Activated effector memory CD4-positive, alpha-beta T cell treated with Interleukin-2 at 50 U/mL for 16 hours (primary cell): ENCODE measurements around the gene PLCL1.

Experiments used
- DNase-seq: peaks from one replicate; pipeline ENCODE4 v3.0.0-alpha.2; 2020

The PLCL1 gene

DNA sequence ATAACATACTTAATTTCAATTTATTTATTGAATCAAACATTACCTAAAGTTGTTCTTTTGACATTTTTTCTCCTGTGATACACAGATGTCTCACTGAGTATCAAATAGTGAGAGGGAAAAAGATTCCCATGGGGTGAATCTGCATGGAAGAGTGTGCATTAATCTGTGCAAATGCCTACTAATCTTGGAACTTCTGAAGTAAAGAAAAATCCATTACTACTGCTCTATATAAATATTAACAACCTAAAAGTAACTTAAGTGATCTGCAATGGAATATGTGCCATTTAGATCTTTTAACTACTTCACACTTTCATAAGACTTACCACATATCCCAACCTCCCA, 125.5 kb downstream of the PLCL1 start:
- no peak for DNase-seq

DNA sequence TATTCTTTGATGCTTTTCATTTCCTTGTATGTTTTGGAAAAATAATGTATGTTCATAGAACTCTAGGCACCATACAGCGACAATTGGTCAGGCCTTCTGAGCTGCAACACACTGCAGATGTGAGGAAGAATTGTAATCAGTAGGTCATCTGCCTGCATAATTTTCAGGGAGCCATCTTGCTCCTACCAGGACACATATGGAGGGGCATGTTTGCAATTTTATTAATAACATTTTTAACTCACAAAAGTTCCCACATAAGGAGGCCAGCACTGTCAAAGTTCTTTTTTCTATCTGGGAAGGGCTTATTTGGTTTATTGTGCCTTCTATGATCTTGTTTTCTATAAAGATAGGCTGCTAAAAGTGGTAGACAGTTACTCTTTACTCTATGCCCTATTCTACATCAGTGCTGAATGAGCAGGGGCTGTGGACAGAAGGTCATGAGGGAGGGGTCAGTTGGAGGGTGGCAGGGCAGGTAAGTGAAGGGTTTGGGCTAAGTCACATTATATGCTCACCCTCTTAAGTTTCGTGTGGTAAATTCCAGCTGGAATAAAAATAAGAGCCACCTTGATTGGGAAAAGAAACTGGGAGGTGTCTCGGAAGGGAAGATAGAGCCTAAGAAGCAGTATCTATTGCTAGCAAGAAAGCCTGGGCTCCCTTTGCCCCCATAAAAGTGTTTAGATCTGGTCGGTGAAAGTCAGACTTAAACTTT, 126.3 kb downstream of the PLCL1 start:
- no peak for DNase-seq

DNA sequence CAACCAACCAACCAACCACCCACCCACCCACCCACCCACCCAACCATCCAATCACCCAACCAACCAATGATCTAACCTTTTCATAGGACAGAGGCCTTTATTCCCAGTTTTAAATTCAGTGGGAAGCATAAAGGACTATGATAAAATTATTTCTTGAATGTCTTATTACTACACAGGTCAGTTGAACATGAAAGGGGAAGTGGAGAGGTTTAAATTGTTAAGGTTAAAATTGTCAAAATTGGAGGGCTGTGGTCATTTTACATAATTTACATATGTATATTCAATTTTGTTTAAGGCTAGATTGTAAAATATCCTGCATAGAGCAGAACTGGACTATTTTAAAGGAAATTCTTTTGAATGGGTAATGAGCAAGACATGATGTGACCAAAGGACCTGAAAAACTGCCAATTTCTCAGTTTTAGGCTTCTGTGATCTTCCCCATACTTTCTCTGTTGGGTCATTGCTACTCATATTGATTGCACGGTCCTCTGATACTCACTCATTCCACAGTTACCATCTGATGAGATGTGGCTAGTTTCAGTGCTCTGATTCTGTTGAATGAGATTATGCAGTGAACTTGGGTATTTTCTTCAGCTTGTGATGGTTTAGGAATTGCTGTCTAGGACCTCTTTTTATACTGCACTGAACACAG, 127.4 kb downstream of the PLCL1 start:
- no peak for DNase-seq

DNA sequence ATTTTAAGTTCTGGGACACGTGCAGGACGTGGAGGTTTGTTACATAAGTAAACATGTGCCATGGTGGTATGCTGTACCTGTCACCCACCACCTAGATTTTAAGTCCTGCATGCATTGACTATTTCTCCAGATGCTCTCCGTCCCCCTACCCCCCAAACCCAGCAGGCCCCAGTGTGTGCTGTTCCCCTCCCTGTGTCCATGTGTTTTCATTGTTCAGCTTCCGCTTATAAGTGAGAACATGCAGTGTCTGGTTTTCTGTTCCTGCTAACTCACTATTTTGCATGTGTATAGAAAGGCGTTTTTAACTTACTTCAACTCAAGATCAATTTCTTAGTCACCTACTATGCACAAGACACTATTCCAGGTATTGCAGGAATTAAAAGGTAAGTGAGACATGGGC, 128.0 kb downstream of the PLCL1 start:
- DNase-seq, result no peak

- DNase-seq, result no peak
These were observed 130.0 kb downstream of the PLCL1 start for GRCh38 chr2:197934261-197934933.

- no peak for DNase-seq
These were observed 130.5 kb downstream of the PLCL1 start for GRCh38 chr2:197934934-197935289.

- DNase-seq, result no peak
These were observed 133.4 kb downstream of the PLCL1 start for GRCh38 chr2:197937814-197938213.

GRCh38 chr2:197938555-197938954, 134.2 kb downstream of the PLCL1 start:
- DNase-seq, result no peak

DNA sequence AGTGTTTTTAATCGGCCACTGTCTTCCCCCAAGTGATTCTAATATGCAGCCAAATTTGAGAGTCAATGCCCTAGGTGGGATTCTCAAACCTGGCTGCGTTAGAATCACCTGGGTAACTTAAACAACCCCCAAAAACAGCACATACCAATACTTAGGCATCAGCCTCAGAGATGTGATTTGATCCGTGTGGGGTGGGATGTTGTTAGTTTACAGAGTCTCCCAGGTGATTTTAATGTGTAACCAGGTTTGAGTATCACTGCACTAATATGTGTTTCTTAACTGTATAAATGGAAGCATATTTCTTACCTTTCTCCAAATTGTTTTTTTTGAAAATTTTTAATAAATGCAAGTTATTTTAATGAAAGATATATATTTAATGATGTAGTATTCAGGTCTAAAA, 135.4 kb downstream of the PLCL1 start:
- no peak for DNase-seq

DNA sequence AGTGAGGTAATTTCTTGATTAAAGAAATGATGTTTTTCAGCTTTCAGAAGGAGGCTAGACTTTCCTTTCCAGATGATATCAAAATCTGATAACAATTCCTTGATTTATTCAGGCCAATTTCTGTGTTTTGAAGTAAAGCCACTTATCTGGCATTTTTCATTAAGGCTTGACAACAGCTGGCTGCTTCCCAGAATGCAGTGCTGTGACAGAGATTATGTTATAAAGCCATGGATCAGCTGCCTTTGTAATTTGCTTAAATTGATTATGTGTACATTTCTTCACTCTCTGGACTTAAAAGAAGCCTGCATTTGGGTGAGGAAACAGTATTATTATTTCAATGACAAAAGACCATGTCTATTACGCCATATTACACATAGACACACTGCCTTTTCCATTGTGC, 136.0 kb downstream of the PLCL1 start:
- DNase-seq, result no peak

DNA sequence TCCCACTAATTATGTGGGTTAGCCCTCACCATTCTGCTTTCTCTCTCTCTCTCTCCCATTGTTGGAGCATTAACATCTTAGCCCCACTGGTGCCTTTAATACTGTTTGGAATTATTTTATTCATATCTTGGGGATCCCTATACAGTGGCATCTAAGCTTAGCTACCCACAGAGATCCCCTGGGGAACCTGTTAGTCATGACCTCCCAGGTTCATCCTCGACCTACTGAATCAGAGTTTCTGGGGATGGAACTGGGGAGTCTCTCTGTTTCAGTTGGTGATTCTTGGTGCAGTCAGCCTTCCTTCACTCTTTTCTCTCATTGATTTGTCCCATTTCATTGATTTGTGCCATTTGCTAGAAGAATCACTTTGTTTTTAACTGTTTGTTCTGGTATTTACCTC, 137.3 kb downstream of the PLCL1 start:
- no peak for DNase-seq

GRCh38 chr2:197943731-197944130, 139.3 kb downstream of the PLCL1 start:
- no peak for DNase-seq

DNA sequence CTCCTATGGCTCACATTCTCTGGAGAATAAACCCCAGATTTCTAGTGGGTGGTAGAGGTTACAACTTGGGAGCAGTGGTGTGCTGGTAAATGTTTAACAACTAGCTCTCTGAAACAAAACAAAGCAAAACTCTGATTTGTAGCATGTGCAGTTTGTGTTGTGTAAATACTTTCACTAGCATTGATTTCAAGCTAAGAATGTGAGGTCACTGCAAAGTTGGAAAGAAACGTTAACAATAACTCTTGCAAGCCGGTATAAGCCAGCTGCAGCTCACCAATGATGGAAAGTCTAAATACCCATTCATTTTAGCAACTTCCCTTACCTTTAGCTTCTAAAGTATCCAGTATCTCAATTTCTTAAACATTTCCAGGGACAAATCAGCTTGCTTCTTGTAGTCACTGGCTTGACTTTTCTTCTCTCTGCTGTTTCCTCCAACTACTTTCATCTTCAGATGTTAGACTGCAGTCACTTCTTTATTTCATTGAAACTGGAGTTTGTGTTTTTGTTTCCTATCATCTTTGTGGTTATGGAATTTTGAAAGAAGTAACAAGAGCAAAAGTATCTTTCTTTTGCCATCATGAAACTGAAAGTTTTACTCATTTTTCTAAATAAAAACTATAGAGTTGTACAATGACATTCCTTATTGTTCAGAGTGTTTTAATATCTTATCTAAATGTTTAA, 140.2 kb downstream of the PLCL1 start:
- no peak for DNase-seq

DNA sequence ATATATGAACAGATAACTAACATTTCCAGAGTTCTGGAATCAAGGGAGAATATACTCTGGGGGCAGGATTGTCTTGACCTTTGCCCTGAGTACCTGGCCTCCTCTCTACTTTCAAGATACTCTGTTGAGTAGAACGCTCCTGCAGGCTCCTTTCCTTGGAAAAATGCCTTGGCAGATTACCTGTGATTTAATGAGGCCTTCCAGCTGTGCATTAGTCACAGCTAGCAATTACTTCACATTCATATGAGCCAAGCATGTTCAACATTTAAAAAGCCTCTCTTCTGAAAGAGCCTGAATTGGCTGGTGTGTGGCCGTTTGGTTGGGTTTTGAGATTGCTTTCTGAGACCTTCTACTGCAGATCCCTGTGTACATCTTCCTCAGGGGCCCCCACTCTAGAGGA, 142.2 kb downstream of the PLCL1 start:
- no peak for DNase-seq

GRCh38 chr2:197947219-197947757, 142.9 kb downstream of the PLCL1 start:
- no peak for DNase-seq

DNA sequence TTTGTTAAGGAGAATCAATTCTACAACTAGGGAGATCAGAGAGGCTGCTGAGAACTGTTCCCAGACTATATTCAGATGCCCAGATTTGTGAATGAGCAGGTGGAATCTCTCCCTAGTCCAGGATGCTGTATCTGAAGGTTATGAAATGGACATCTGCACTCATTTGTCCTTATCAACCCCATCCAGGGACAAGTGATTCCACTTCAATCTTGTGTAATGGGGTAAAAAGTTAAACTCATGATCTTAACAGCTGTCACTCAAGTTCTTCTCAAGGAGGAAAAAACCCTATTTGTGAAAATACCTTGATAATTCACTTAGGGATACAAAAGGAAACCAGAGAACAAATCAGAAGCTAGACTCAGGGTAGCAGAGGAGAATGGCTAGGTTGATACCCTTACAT, 144.8 kb downstream of the PLCL1 start:
- no peak for DNase-seq

DNA sequence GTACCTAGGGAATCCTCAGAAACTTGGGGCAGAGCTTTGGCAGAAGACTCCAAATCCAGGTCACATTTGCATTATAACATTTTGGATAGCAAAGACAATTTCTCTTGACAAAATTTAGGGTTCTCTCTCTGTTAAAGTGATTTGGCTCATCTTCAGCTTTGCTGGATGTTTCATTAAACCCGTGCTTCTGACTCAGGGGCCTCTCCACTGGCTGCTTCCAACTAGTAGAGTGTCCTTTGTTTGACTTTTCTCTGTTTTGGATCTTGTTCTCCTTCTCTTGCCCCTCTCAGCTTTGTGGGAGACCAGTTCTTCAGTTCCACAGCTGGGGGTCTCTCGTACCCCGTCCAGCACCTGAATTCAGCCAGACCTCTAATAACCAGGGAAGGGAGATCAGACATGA, 145.6 kb downstream of the PLCL1 start:
- no peak for DNase-seq

DNA sequence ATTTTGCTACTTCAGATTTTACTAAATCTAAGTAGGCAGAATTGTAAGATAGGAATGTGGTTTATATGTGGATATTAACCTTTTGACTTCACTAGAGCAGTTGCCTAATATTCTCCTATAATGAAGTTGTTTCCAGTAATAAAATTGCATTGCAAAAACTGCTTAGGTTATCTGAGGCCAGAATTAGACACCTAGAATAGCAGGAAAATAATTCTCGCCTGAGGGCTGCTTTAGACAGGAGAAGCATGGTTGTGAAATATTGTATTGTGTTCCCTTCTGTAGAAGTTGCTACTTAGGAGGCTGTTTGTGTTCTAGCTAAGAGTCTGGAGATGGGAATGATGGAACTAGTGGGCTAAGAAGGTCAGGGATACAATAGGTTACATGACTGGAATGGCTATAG, 146.3 kb downstream of the PLCL1 start:
- no peak for DNase-seq

DNA sequence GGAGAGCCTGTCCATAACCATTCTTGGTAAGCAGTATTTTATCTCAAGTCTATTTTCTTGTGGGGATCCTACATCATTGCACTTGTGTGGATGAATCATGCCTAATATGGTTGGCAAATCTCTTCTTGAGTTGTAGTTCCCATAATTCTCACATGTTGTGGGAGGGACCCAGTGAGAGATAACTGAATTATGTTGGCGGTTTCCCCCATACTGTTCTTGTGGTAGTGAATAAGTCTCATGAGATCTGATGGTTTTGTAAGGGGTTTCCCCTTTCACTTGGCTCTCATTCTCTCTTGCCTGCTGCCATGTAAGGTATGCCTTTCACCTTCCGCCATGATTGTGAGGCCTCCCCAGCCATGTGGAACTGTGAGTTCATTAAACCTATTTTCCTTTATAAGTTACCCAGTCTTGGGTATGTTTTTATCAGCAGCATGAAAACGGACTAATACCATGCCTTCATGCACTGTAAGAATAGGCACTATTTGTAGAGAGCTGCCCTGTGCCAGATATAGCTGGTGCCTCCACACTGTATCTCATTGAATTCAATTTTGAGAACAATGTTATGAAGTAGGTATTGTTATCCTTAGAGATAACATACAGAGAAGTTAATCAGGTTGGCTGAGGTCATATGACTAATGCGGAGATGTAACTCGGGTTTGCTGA, 148.3 kb downstream of the PLCL1 start:
- no peak for DNase-seq

DNA sequence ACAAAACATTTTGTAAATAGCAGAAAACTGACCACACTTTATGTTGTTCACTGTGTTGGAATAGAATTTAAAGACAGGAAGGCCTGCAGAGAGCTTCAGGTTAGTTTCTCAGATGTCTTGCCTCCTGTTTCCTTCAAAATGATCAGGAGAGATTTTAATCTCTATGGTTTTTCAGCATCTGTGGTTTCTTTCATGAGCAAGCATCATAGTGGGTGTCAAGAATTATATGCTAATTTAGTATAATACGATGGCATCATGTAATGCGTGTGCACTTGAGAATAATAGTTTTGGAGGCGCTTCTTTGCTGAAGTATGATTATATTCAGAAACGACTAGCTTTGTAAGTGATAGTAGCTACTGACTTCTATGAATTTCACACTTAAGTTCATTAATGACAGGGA, 149.9 kb downstream of the PLCL1 start:
- DNase-seq, result no peak

DNA sequence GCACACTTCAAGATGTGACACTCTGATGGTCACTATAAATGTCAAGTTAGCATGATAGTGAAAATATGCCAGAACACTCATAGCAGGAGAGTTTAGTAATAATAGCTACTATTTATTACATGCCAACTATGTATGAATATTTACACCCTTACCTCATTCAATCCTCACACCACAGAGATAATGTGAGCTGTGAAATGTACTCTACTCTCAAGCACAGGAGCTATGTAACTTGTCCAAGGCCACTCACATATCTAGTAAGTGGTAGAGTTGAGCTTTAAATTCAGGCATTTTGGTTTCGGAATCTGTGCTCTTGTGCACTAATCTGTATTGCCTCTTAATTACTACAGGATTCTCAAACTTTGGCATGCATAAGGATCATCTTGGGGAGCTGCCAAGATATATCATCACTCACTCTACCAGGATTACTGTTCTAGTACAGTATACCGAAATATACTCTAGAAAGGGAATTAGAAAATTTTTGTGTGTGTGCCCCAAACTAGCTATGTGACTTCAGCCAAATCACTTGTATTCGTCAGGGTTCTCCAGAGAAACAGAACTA, 154.3 kb downstream of the PLCL1 start:
- DNase-seq, result no peak

DNA sequence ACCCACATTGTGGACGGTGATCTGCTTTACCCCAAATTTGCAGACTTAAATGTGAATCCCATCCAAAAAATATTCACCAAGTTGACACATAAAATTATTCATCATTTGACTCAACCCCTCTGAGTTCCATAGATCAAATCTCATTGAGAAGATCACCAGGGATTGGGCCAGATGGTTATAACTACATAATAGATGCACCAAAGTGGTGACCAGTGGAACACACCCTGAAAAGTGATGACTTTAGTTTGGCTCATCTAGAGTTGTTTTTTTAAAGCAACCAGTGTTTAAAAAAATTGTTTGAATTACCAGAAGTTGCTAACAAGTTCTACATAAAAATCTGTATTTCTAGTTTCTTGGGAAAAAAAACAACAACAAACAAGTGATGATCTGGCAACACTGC, 155.0 kb downstream of the PLCL1 start:
- DNase-seq, result no peak

- DNase-seq, result no peak
These were observed 156.4 kb downstream of the PLCL1 start for GRCh38 chr2:197960786-197961185.
